Neural cell (in vitro differentiated cells): ENCODE results near the gene SLC25A30. TPM values are rescaled to one million over a fixed set of nuclear protein-coding genes. Genes with fewer than 3 reads are reported as not detected.

Experiments
- H2AFZ ChIP-seq: fragments of 200-600, 300-800 bp; sonication (generic), shearing (Covaris generic); 2 replicates; pipeline ENCODE4 v1.6.0; 2014; ENCODE audit warnings: low read depth, mild to moderate bottlenecking, antibody characterized with exemption, low read length, moderate library complexity
- H3F3A ChIP-seq: fragments of 200-600 bp; shearing (Covaris generic); 2 replicates; pipeline ENCODE4 v1.6.1; 2016; ENCODE audit warnings: mild to moderate bottlenecking, moderate library complexity, mixed read lengths, antibody characterized with exemption, low read length; ENCODE audit not compliant: insufficient read depth, poor library complexity, severe bottlenecking
- H3K27ac ChIP-seq: fragments of 200-600, 300-800 bp; sonication (generic), shearing (Covaris generic); 2 replicates; pipeline ENCODE4 v1.5.1; 2014; ENCODE audit warnings: mild to moderate bottlenecking, low read length, moderate library complexity
- H3K27me3 ChIP-seq: fragments of 300-800, 200-600 bp; sonication (generic), shearing (Covaris generic); 2 replicates; pipeline ENCODE4 v1.6.0; 2014; ENCODE audit warnings: mild to moderate bottlenecking, low read depth, low read length, moderate library complexity; ENCODE audit not compliant: insufficient read depth
- H3K36me3 ChIP-seq: fragments of 300-800, 200-600 bp; sonication (generic), shearing (Covaris generic); 2 replicates; pipeline ENCODE4 v1.5.1; 2014; ENCODE audit warnings: mild to moderate bottlenecking, antibody characterized with exemption, low read length, moderate library complexity; ENCODE audit not compliant: insufficient read depth
- H3K4me2 ChIP-seq: fragments of 300-800, 200-600 bp; sonication (generic), shearing (Covaris generic); 2 replicates; pipeline ENCODE4 v1.6.0; 2014; ENCODE audit warnings: mild to moderate bottlenecking, low read length
- H3K4me3 ChIP-seq: fragments of 300-800, 200-600 bp; sonication (generic), shearing (Covaris generic); 2 replicates; pipeline ENCODE4 v1.5.1; 2014; ENCODE audit warnings: mild to moderate bottlenecking, low read length, moderate library complexity
- H3K79me2 ChIP-seq: fragments of 200-600 bp; shearing (Covaris generic); replicated peaks from 2 replicates; pipeline ENCODE4 v1.6.0; 2014; ENCODE audit warnings: mild to moderate bottlenecking, low read length, moderate library complexity; ENCODE audit not compliant: insufficient read depth
- H3K9ac ChIP-seq: fragments of 300-800, 200-600 bp; sonication (generic), shearing (Covaris generic); 2 replicates; pipeline ENCODE4 v1.6.1; 2016; ENCODE audit warnings: mild to moderate bottlenecking, low read length, mixed read lengths
- H3K9me2 ChIP-seq: fragments of 200-600 bp; shearing (Covaris generic); 2 replicates; pipeline ENCODE4 v1.6.1; 2016; ENCODE audit warnings: mild to moderate bottlenecking, low read length, mixed read lengths; ENCODE audit not compliant: insufficient read depth
- H3K9me3 ChIP-seq: fragments of 200-600, 300-800 bp; sonication (generic), shearing (Covaris generic); 2 replicates; pipeline ENCODE4 v1.6.1; 2016; ENCODE audit warnings: mild to moderate bottlenecking, mixed run types, low read length, moderate library complexity, mixed read lengths
- H4K20me1 ChIP-seq: fragments of 200-600 bp; shearing (Covaris generic); 2 replicates; pipeline ENCODE4 v1.6.1; 2016; ENCODE audit warnings: mild to moderate bottlenecking, mixed run types; ENCODE audit not compliant: insufficient read depth
- CTCF ChIP-seq: fragments of 450-650 bp; IDR thresholded peaks from 2 replicates; pipeline ENCODE4 v1.5.1; 2014; ENCODE audit warnings: antibody characterized with exemption, mild to moderate bottlenecking, moderate library complexity; ENCODE audit not compliant: poor library complexity, severe bottlenecking
- EP300 ChIP-seq: fragments of 450-650 bp; conservative IDR thresholded peaks from 2 replicates; pipeline ENCODE4 v1.6.1; 2014; ENCODE audit warnings: antibody characterized with exemption, mild to moderate bottlenecking, moderate library complexity; ENCODE audit not compliant: poor library complexity, severe bottlenecking
- EZH2 ChIP-seq: fragments of 200-600, 300-800 bp; shearing (Covaris generic), sonication (generic); IDR thresholded peaks from 2 replicates; pipeline ENCODE4 v1.6.1; 2014; ENCODE audit warnings: antibody characterized with exemption, low read length, borderline replicate concordance, mild to moderate bottlenecking; ENCODE audit not compliant: insufficient read depth, poor library complexity, severe bottlenecking
- POLR2AphosphoS5 ChIP-seq: IDR thresholded peaks from 2 replicates; pipeline ENCODE4 v1.6.1; 2012
- RAD21 ChIP-seq: fragments of 450-650 bp; conservative IDR thresholded peaks from 2 replicates; pipeline ENCODE4 v1.6.1; 2014; ENCODE audit warnings: antibody characterized with exemption, mild to moderate bottlenecking, moderate library complexity
- SMC3 ChIP-seq: fragments of 450-650 bp; conservative IDR thresholded peaks from 2 replicates; pipeline ENCODE4 v1.6.1; 2014; ENCODE audit warnings: antibody characterized with exemption, mild to moderate bottlenecking, moderate library complexity; ENCODE audit not compliant: poor library complexity
- TAF1 ChIP-seq: IDR thresholded peaks from 2 replicates; pipeline ENCODE4 v1.6.1; 2012; ENCODE audit warnings: low read depth
- polyA plus RNA-seq: library from polyadenylated mRNA; depleted of rRNA; stranded (reverse); fragments of >200 nt; gene quantifications from 2 replicates; pipeline ENCODE4 v1.2.3, GENCODE V29; 2014
- TF ChIP-seq, protein P1 (sequence below): IDR thresholded peaks from 2 replicates; pipeline ENCODE4 v1.6.1; 2012; ENCODE audit warnings: borderline replicate concordance

Gene SLC25A30
- polyA plus RNA-seq, 1 donor from 2014 or later = 4.9 TPM

DNA sequence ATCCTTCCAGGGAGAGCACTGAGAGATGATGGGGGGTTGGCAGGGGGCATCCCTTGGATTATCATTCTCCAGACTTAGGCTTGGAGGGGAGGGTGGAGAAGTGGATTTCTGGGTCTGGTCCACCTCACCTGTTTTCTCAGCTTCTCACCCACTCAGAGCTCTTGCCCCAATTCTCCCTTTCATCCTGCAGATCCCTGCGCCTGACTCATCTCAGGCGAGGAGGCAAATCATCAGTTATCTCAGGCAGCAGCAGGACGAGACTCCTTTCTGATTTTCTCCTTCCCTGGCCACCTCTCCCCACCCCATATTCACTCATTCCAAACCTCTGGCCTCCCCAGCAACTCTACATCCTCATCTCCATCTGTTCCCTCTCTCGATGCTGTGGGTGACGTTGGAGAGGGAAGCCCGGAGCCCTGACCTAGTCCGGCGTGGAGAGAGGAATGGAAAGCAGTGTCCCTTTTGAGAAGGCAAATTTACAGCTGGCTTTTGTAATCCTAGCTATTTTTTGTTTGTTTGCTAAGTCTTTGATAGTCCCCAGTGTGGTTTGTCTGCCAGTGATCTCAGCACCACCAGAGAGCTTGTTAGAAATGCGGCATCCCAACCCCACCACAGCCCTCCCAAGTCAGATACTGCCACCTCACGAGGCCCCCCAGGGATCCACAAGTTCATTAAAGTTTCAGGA lies 53.2 kb downstream of the SLC25A30 start:
- Histone ChIP-seq H3K79me2 (no peaks in the 10 kb centered on the region), H3K4me3 (no peak overlapping the region), H2AFZ (no peak overlapping the region), H3K27ac (no peak overlapping the region), H3K4me2 (no peak overlapping the region), H3K9me3 (peaks cover 4% of the 10 kb centered on the region), H3K9ac (no peak overlapping the region), H3K36me3 (peaks cover 10% of the 10 kb centered on the region), H3K9me2 (no peaks in the 10 kb centered on the region), H4K20me1 (no peaks in the 10 kb centered on the region), H3F3A (no peaks in the 10 kb centered on the region), H3K27me3 (no peaks in the 10 kb centered on the region)
- TF ChIP-seq, protein P1, sequence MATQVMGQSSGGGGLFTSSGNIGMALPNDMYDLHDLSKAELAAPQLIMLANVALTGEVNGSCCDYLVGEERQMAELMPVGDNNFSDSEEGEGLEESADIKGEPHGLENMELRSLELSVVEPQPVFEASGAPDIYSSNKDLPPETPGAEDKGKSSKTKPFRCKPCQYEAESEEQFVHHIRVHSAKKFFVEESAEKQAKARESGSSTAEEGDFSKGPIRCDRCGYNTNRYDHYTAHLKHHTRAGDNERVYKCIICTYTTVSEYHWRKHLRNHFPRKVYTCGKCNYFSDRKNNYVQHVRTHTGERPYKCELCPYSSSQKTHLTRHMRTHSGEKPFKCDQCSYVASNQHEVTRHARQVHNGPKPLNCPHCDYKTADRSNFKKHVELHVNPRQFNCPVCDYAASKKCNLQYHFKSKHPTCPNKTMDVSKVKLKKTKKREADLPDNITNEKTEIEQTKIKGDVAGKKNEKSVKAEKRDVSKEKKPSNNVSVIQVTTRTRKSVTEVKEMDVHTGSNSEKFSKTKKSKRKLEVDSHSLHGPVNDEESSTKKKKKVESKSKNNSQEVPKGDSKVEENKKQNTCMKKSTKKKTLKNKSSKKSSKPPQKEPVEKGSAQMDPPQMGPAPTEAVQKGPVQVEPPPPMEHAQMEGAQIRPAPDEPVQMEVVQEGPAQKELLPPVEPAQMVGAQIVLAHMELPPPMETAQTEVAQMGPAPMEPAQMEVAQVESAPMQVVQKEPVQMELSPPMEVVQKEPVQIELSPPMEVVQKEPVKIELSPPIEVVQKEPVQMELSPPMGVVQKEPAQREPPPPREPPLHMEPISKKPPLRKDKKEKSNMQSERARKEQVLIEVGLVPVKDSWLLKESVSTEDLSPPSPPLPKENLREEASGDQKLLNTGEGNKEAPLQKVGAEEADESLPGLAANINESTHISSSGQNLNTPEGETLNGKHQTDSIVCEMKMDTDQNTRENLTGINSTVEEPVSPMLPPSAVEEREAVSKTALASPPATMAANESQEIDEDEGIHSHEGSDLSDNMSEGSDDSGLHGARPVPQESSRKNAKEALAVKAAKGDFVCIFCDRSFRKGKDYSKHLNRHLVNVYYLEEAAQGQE = no peak
- no peak for TF ChIP-seq RAD21
- no peak for TF ChIP-seq CTCF
- TF ChIP-seq TAF1 = no peak
- no peak for TF ChIP-seq SMC3
- no peak for TF ChIP-seq EZH2

- no peak overlapping the region for H2AFZ ChIP-seq
- H3K79me2 ChIP-seq = no peaks in the 10 kb centered on the region
- H4K20me1 ChIP-seq = no peaks in the 10 kb centered on the region
- H3K27ac ChIP-seq = no peak overlapping the region
- no peak overlapping the region for H3K4me2 ChIP-seq
- H3K9me2 ChIP-seq = no peaks in the 10 kb centered on the region
- no peaks in the 10 kb centered on the region for H3F3A ChIP-seq
- no peaks in the 10 kb centered on the region for H3K27me3 ChIP-seq
- H3K9me3 ChIP-seq = peaks cover 4% of the 10 kb centered on the region
- H3K36me3 ChIP-seq = peaks cover 10% of the 10 kb centered on the region
- TF ChIP-seq SMC3 (no peak), CTCF (no peak), EP300 (no peak), TAF1 (no peak), POLR2AphosphoS5 (no peak)
- TF ChIP-seq, protein P1 = no peak
- H3K4me3 ChIP-seq = no peak overlapping the region
- no peak overlapping the region for H3K9ac ChIP-seq
These were observed 55.2 kb downstream of the SLC25A30 start for GRCh38 chr13:45362939-45363338.
